ENCODE data around the gene SKI. TPM values are rescaled to one million over a fixed set of nuclear protein-coding genes. Genes with fewer than 3 reads are reported as not detected.

The SKI gene
- total and polyA plus RNA-seq, 10 of the 15 experiments (the other 5 are each of a cell fraction or from before 2014, with no cell fraction given), result 0.03 to 14.9 (median 0.96) TPM

GRCh38 chr1:2353551-2354438 is 125.7 kb downstream of the SKI start:
- no peaks in the 10 kb centered on the region for H3K4me1 ChIP-seq (ENCODE audit: control insufficient read depth, insufficient read depth, low read length)
- ATAC-seq (no peak), FAIRE-seq (no peak), DNase-seq (ENCODE audit: low read depth, low spot score) (no peak)
- H2AFZ ChIP-seq (ENCODE audit: control insufficient read depth, low read depth, low read length), result no peak overlapping the region
- H3K4me2 ChIP-seq (ENCODE audit: control insufficient read depth, insufficient read depth), result no peak overlapping the region
- WGBS (ENCODE audit: insufficient coverage, insufficient replicate concordance, low lambda C conversion rate, missing lambda C conversion rate), result 43% methylated on average over 28 of the region's 28 CpGs
- no TSS peak for BruUV-seq (replicated peaks)
- H3K79me2 ChIP-seq (ENCODE audit: control insufficient read depth, insufficient read depth, low read length), result no peaks in the 10 kb centered on the region
- no peak overlapping the region for H3K4me3 ChIP-seq
- H3K27me3 ChIP-seq (replicated peaks in 1 of 2; ENCODE audit: control insufficient read depth in 2 of 2, insufficient read depth in 2 of 2, low read length in 1 of 2), result no peaks in the 10 kb centered on the region
- H3K9ac ChIP-seq (ENCODE audit: control insufficient read depth, insufficient read depth, low read length), result no peak overlapping the region
- H3K27ac ChIP-seq (ENCODE audit: control insufficient read depth, insufficient read depth), result no peak overlapping the region
- SMC1A ChIA-PET (ENCODE audit: uncharacterized antibody, unreplicated experiment), result no interaction called here
- intact Hi-C loops (cut with micrococcal nuclease; ENCODE audit: unreplicated experiment), result no loop called here
- RAD21 ChIA-PET (ENCODE audit: unreplicated experiment), result no interaction called here
- in situ Hi-C loops (cut with MboI), result no loop called here
- no peaks in the 10 kb centered on the region for H4K20me1 ChIP-seq (ENCODE audit: control insufficient read depth, insufficient read depth)
- POLR2A ChIA-PET, result no interaction called here
- H3K36me3 ChIP-seq (ENCODE audit: control insufficient read depth in 2 of 2, insufficient read depth in 2 of 2, low read length in 1 of 2), result no peaks in the 10 kb centered on the region
- CTCF ChIA-PET, result no interaction called here
- no peaks in the 10 kb centered on the region for H3K9me3 ChIP-seq (replicated peaks; ENCODE audit: control insufficient read depth, insufficient read depth, low read length)
- TF ChIP-seq ASH2L (IDR thresholded peaks at IDR 0.05; ENCODE audit: borderline replicate concordance, low read depth), result no peak
- TF ChIP-seq IKZF1 (conservative IDR thresholded peaks at IDR 0.05), result no peak
- TF ChIP-seq ZBTB4 (CRISPR knock-in tag; IDR thresholded peaks at IDR 0.05), result no peak
- no peak for TF ChIP-seq CUX1 (IDR thresholded peaks at IDR 0.05; ENCODE audit: insufficient replicate concordance, low read depth, low read length)
- no peak for TF ChIP-seq SIX5 (IDR thresholded peaks at IDR 0.05; ENCODE audit: low read depth, low read length, severe bottlenecking)
- no peak for TF ChIP-seq ATF7 (IDR thresholded peaks at IDR 0.05; ENCODE audit: low read depth)
- no peak for TF ChIP-seq ZZZ3 (IDR thresholded peaks at IDR 0.05; ENCODE audit: control insufficient read depth, insufficient read length, low read depth)
- TF ChIP-seq BCL3 (IDR thresholded peaks at IDR 0.05; ENCODE audit: borderline replicate concordance, insufficient read depth, low read depth, low read length, poor library complexity, severe bottlenecking), result no peak
